HEK293 (cell line): Measurements from ENCODE around the gene PREX1.

ENCODE experiments used
- CTCF ChIA-PET: fragments of 350-600 bp; formaldehyde crosslinking; extraction: SDS; loops from one replicate; lab custom pipeline; 2021; ENCODE audit warnings: antibody characterized with exemption; lab: Yijun Ruan, JAX
- POLR2A ChIA-PET: fragments of 300-600 bp; formaldehyde crosslinking; extraction: SDS; loops from one replicate; lab custom pipeline; 2020; ENCODE audit warnings: antibody characterized with exemption, inconsistent platforms; lab: Yijun Ruan, JAX
- H3K27ac ChIP-seq: fragments of 200-500 bp; sonication (Bioruptor generic); 2 replicates; pipeline ENCODE4 v1.5.1; 2014; ENCODE audit warnings: low read depth, low read length, control low read depth, inconsistent platforms; ENCODE audit errors: extremely low read depth
- H3K36me3 ChIP-seq, 2 experiments: fragments of 200-500 bp in 1 of 2; sonication (Bioruptor generic) in 1 of 2; 1 replicate in 1 of 2; 2 replicates in 1 of 2; pipeline ENCODE4 v1.5.1; 2014 to 2017; ENCODE audit warnings: inconsistent platforms in 2 of 2, low read length in 2 of 2; ENCODE audit not compliant: control insufficient read depth in 2 of 2, insufficient read depth in 1 of 2
- H3K4me1 ChIP-seq: fragments of 200-500 bp; sonication (Bioruptor generic); 2 replicates; pipeline ENCODE4 v1.5.1; 2014; ENCODE audit warnings: mild to moderate bottlenecking, low read length, inconsistent platforms; ENCODE audit not compliant: control insufficient read depth, insufficient read depth
- H3K4me3 ChIP-seq: 2 replicates; pipeline ENCODE4 v1.5.1; 2011; ENCODE audit warnings: low read depth, mild to moderate bottlenecking, control low read depth, low read length, moderate library complexity
- H3K9me3 ChIP-seq: fragments of 200-500 bp; sonication (Bioruptor generic); 2 replicates; pipeline ENCODE4 v1.5.1; 2014; ENCODE audit warnings: low read depth, low read length, inconsistent platforms; ENCODE audit not compliant: control insufficient read depth, insufficient read depth
- GLIS1 ChIP-seq: fragments of 450-650 bp; formaldehyde crosslinking; IDR thresholded peaks from 2 replicates; pipeline ENCODE4 v1.5.1; 2016; ENCODE audit warnings: missing biosample characterization, missing genetic modification characterization
- KLF7 ChIP-seq: fragments of 450-650 bp; formaldehyde crosslinking; IDR thresholded peaks from 2 replicates; pipeline ENCODE4 v1.5.1; 2016; ENCODE audit warnings: missing biosample characterization, missing genetic modification characterization, borderline replicate concordance
- MZF1 ChIP-seq: fragments of 450-650 bp; formaldehyde crosslinking; IDR thresholded peaks from 2 replicates; pipeline ENCODE4 v1.5.1; 2017; ENCODE audit warnings: missing biosample characterization, missing genetic modification characterization, borderline replicate concordance
- TCF7L2 ChIP-seq: IDR thresholded peaks from 2 replicates; pipeline ENCODE4 v1.6.1; 2011; ENCODE audit warnings: low read depth, mild to moderate bottlenecking, inconsistent platforms, low read length, moderate library complexity, borderline replicate concordance
- ZBTB7A ChIP-seq: fragments of 450-650 bp; formaldehyde crosslinking; IDR thresholded peaks from 2 replicates; pipeline ENCODE4 v1.5.1; 2016; ENCODE audit warnings: low read depth, missing biosample characterization, missing genetic modification characterization
- ZNF10 ChIP-seq: fragments of 450-650 bp; formaldehyde crosslinking; IDR thresholded peaks from 2 replicates; pipeline ENCODE4 v1.5.1; 2017; ENCODE audit warnings: missing biosample characterization, missing genetic modification characterization
- ZNF112 ChIP-seq: fragments of 450-650 bp; formaldehyde crosslinking; IDR thresholded peaks from 2 replicates; pipeline ENCODE4 v1.5.0; 2017; ENCODE audit warnings: missing biosample characterization, missing genetic modification characterization
- ZNF239 ChIP-seq: fragments of 450-650 bp; formaldehyde crosslinking; IDR thresholded peaks from 2 replicates; pipeline ENCODE4 v1.5.1; 2016; ENCODE audit warnings: missing biosample characterization, missing genetic modification characterization
- ZNF274 ChIP-seq, 2 experiments: fragments of 200-500 bp in 1 of 2; fragments of 450-650 bp in 1 of 2; sonication (Bioruptor generic) in 1 of 2; formaldehyde crosslinking in 1 of 2; IDR thresholded peaks; 2 replicates each; pipeline versions ENCODE4 v1.5.1 to v1.6.1; 2014 to 2016; ENCODE audit warnings: borderline replicate concordance in 1 of 2, inconsistent platforms in 1 of 2, low read length in 1 of 2, missing biosample characterization in 1 of 2, missing genetic modification characterization in 1 of 2
- ZNF311 ChIP-seq: fragments of 450-650 bp; formaldehyde crosslinking; IDR thresholded peaks from 2 replicates; pipeline ENCODE4 v1.5.1; 2017; ENCODE audit warnings: missing biosample characterization, missing genetic modification characterization, borderline replicate concordance
- ZNF324 ChIP-seq: fragments of 450-650 bp; formaldehyde crosslinking; IDR thresholded peaks from 2 replicates; pipeline ENCODE4 v1.5.1; 2016; ENCODE audit warnings: missing biosample characterization, missing genetic modification characterization
- ZNF391 ChIP-seq: fragments of 450-650 bp; formaldehyde crosslinking; IDR thresholded peaks from 2 replicates; pipeline ENCODE4 v1.5.1; 2016; ENCODE audit warnings: low read depth, missing biosample characterization, missing genetic modification characterization, borderline replicate concordance
- ZNF48 ChIP-seq: fragments of 450-650 bp; formaldehyde crosslinking; IDR thresholded peaks from 2 replicates; pipeline ENCODE4 v1.5.1; 2016; ENCODE audit warnings: missing biosample characterization, missing genetic modification characterization
- ZNF623 ChIP-seq: fragments of 450-650 bp; formaldehyde crosslinking; IDR thresholded peaks from 2 replicates; pipeline ENCODE4 v1.5.1; 2016; ENCODE audit warnings: missing biosample characterization, missing genetic modification characterization
- ZNF664 ChIP-seq: fragments of 450-650 bp; formaldehyde crosslinking; IDR thresholded peaks from 2 replicates; pipeline ENCODE4 v1.5.1; 2016; ENCODE audit warnings: missing biosample characterization, missing genetic modification characterization
- ZNF768 ChIP-seq: fragments of 450-650 bp; formaldehyde crosslinking; IDR thresholded peaks from 2 replicates; pipeline ENCODE4 v1.5.1; 2018; ENCODE audit warnings: missing biosample characterization, mild to moderate bottlenecking, missing genetic modification characterization
- TF ChIP-seq, protein P1 (sequence below): fragments of 450-650 bp; formaldehyde crosslinking; IDR thresholded peaks from 2 replicates; pipeline ENCODE4 v1.5.1; 2016; ENCODE audit warnings: missing biosample characterization, missing genetic modification characterization
- TF ChIP-seq, protein P2 (sequence below): fragments of 450-650 bp; formaldehyde crosslinking; IDR thresholded peaks from 2 replicates; pipeline ENCODE4 v1.5.1; 2016; ENCODE audit warnings: missing biosample characterization, missing genetic modification characterization

The PREX1 gene

DNA sequence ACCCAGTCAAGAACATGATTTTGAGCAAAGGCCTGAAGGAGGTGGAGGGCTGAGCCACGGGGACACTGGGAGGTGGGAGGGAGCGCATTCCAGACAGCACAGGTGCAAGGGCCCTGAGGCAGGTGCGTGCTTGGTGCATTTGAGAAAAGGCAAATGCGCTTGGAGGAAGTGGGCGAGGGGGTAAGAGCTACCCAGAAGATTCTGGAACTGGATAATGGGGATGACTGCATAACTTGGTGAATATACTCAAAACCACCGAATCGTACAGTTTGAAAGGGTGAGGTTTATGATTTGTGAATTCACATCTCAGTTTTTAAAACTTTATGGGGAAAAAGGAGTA, 9.8 kb downstream of the PREX1 start:
- H3K4me1 ChIP-seq = no peaks in the 10 kb centered on the region; the same call in 1 of the 2 replicates
- ChIA-PET POLR2A (no interaction called here), CTCF (interaction anchor here (0.6 to 1.2 kb wide), 2 partner anchors 49 to 87 kb away, joined by 3 to 4 read pairs; no protein-coding TSS in a partner anchor)

DNA sequence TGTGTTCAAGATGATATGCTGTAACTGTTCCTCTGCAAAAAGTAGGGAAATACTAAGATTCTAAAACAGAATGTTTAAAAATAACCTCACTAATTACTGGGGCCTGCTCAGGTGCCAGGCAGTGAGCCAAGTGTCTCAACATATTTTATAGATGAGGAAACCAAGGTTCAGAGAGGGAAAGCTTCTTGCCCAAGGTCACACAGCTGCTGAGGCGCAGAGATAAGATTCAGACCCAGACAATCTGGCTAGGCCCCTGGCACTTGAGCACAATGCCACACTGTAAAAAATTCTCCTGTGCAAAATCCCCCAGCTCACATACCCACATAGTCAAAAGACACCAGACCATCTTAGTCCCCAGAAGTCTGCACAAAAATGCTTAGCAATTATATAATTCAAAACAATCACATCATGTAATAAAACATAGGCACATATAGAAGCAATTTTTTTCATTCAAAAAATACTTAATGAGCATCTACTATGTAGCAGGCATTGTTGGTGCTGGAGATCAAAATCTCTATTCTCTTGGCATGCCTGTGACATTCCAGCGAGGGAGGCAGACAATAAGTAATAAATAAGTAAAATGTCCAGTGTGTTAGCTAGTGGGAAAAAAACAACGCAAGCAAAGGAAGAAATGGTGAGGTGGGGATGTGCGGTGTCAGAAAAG, 10.3 kb downstream of the PREX1 start:
- ChIA-PET CTCF (no interaction called here), POLR2A (no interaction called here)
- H3K4me3 ChIP-seq = no peak overlapping the region
- H3K9me3 ChIP-seq = no peaks in the 10 kb centered on the region
- no peaks in the 10 kb centered on the region for H3K36me3 ChIP-seq
- H3K27ac ChIP-seq = no peak overlapping the region
- no peaks in the 10 kb centered on the region; the same call in 1 of the 2 replicates for H3K4me1 ChIP-seq
- TF ChIP-seq MZF1 (tag by site-specific recombination) (no peak), ZNF112 (tag by site-specific recombination) (no peak), GLIS1 (no peak), ZNF768 (0 out of 2 replicates have a peak, but pooled peaks have one; percentile 16), ZNF664 (tag by site-specific recombination) (no peak), TCF7L2 (no peak), ZNF48 (tag by site-specific recombination) (no peak)

More for the DNA sequence above, 9.8 kb downstream of the PREX1 start:
- H3K9me3 ChIP-seq = no peaks in the 10 kb centered on the region
- TF ChIP-seq ZNF239 (tag by site-specific recombination) (no peak), ZNF391 (tag by site-specific recombination) (no peak), ZNF623 (tag by site-specific recombination) (peak; percentile 85), ZNF274 (IDR thresholded peaks at IDR 0.05; ENCODE audit: low read length) (no peak), ZNF274 (tag by site-specific recombination; IDR thresholded peaks at IDR 0.05; ENCODE audit: borderline replicate concordance) (no peak)
- TF ChIP-seq, protein P1, sequence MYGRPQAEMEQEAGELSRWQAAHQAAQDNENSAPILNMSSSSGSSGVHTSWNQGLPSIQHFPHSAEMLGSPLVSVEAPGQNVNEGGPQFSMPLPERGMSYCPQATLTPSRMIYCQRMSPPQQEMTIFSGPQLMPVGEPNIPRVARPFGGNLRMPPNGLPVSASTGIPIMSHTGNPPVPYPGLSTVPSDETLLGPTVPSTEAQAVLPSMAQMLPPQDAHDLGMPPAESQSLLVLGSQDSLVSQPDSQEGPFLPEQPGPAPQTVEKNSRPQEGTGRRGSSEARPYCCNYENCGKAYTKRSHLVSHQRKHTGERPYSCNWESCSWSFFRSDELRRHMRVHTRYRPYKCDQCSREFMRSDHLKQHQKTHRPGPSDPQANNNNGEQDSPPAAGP (tag by site-specific recombination) = no peak
- TF ChIP-seq, protein P2, sequence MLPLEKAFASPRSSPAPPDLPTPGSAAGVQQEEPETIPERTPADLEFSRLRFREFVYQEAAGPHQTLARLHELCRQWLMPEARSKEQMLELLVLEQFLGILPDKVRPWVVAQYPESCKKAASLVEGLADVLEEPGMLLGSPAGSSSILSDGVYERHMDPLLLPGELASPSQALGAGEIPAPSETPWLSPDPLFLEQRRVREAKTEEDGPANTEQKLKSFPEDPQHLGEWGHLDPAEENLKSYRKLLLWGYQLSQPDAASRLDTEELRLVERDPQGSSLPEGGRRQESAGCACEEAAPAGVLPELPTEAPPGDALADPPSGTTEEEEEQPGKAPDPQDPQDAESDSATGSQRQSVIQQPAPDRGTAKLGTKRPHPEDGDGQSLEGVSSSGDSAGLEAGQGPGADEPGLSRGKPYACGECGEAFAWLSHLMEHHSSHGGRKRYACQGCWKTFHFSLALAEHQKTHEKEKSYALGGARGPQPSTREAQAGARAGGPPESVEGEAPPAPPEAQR (tag by site-specific recombination) = no peak
- no peak overlapping the region for H3K27ac ChIP-seq
- no peaks in the 10 kb centered on the region for H3K36me3 ChIP-seq
- H3K4me3 ChIP-seq = no peak overlapping the region

DNA sequence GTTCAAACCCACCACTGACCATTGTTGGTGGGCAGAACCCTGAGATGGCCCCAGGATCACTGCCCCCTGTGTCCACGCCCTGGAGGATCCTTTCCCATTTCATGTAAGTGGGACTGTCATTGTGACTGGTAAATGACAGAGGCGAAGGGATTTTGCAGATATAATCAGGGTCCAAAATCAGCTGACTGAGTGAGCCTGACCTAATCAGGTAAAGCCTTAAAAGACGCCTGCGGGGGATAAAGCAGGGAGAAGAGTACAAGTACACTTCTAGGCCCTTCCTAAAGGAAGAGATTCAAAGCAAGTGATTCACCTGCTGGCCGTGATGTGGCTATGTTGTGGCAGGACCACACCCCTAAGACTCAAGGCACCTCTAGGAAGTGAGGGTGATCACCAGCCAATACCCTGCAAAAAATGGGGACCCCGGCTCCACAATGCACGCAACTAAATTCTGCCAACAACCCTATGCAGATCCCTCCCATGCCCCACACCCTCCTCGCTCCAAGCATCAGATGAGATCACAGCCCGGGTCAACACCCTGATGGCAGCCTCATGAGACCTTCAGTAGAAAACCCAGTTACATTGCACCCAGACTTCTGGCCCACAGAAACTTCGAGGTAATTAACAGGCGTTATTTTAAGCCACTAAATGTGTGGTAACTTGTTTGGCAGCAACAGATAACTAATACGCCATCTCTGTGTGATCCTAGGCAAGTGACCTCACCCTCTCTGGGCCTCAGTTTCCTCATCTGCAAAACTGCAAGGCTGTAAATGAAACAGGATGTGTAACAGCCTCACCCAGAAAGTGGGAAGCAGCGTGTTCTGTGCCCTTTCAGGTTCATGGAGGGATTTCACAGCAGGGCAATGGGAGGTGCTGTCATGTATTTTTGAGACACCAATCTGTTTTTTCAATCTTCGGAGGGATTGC, 11.3 kb downstream of the PREX1 start:
- H3K36me3 ChIP-seq = no peaks in the 10 kb centered on the region
- no peaks in the 10 kb centered on the region for H3K9me3 ChIP-seq
- H3K4me1 ChIP-seq = no peaks in the 10 kb centered on the region; the same call in 1 of the 2 replicates
- H3K4me3 ChIP-seq = no peak overlapping the region
- TF ChIP-seq ZNF311 (no peak), KLF7 (tag by site-specific recombination) (no peak), ZNF324 (tag by site-specific recombination) (no peak), ZNF10 (tag by site-specific recombination) (peak; percentile 87), ZBTB7A (no peak)
- CTCF ChIA-PET = no interaction called here
- POLR2A ChIA-PET = no interaction called here
- H3K27ac ChIP-seq = no peak overlapping the region
